GM06990 (cell line): ENCODE measurements around the gene ALOXE3.

Source experiments
- DNase-seq: peaks from one replicate; pipeline ENCODE4 v3.0.0-alpha.2; 2011; ENCODE audit not compliant: insufficient read length; ENCODE audit errors: extremely low read depth
- H3K27me3 ChIP-seq: replicated peaks from 2 replicates; pipeline ENCODE4 v1.6.0; 2011; ENCODE audit warnings: low read length; ENCODE audit not compliant: control insufficient read depth, insufficient read depth
- H3K36me3 ChIP-seq: 2 replicates; pipeline ENCODE4 v1.5.1; 2011; ENCODE audit warnings: low read length; ENCODE audit not compliant: control insufficient read depth, insufficient read depth
- H3K4me3 ChIP-seq: replicated peaks from 2 replicates; pipeline ENCODE4 v1.5.1; 2011; ENCODE audit warnings: low read depth, mild to moderate bottlenecking, control low read depth, low read length
- TF ChIP-seq, protein P1 (sequence below): IDR thresholded peaks from 2 replicates; pipeline ENCODE4 v1.5.1; 2011; ENCODE audit warnings: low read length, control low read depth, mild to moderate bottlenecking, inconsistent platforms; ENCODE audit not compliant: insufficient read depth, poor library complexity, severe bottlenecking

ALOXE3 gene

DNA sequence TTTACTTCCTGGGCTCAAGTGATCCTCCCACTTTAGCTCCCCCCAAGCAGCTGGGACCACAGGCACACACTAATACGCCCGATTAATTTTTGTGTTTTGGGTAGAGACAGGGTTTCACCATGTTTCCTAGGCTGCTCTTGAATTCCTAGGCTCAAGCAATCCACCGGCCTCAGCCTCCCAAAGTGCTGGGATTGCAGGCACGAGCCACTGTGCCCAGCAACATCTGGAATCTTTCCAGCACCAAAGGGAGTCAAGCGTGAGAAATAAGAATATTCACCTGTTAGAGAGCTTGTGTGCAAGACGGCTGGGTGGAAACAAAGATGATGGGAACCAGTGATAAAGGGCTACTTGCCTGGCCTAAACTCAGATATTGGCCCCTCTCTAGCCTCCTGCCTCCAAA is 16.6 kb downstream of the ALOXE3 start:
- Histone ChIP-seq H3K27me3 (no peaks in the 10 kb centered on the region), H3K36me3 (no peaks in the 10 kb centered on the region), H3K4me3 (no peak overlapping the region)
- TF ChIP-seq, protein P1, sequence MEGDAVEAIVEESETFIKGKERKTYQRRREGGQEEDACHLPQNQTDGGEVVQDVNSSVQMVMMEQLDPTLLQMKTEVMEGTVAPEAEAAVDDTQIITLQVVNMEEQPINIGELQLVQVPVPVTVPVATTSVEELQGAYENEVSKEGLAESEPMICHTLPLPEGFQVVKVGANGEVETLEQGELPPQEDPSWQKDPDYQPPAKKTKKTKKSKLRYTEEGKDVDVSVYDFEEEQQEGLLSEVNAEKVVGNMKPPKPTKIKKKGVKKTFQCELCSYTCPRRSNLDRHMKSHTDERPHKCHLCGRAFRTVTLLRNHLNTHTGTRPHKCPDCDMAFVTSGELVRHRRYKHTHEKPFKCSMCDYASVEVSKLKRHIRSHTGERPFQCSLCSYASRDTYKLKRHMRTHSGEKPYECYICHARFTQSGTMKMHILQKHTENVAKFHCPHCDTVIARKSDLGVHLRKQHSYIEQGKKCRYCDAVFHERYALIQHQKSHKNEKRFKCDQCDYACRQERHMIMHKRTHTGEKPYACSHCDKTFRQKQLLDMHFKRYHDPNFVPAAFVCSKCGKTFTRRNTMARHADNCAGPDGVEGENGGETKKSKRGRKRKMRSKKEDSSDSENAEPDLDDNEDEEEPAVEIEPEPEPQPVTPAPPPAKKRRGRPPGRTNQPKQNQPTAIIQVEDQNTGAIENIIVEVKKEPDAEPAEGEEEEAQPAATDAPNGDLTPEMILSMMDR, result no peak
- DNase-seq, result no peak

DNA sequence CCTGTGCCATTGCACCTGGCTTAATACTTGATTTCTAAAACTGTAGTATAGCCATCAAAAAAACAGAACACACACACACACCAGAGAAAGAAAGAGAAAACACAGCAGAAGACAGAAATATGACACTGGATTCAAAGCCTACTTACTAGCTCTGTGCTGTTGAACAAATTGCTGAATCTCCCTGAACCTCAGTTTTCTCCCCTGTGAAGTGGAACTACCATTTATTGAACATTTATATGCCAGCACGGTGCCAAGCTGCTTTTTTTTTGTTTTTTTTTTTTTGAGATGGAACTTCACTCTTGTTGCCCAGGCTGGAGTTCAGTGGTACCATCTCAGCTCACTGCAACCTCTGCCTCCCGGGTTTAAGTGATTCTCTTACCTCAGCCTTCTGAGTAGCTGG is 17.6 kb downstream of the ALOXE3 start:
- no peaks in the 10 kb centered on the region for H3K36me3 ChIP-seq
- TF ChIP-seq, protein P1, result no peak
- no peak overlapping the region for H3K4me3 ChIP-seq
- no peak for DNase-seq
- no peaks in the 10 kb centered on the region; the same call in 1 of the 2 replicates for H3K27me3 ChIP-seq

DNA sequence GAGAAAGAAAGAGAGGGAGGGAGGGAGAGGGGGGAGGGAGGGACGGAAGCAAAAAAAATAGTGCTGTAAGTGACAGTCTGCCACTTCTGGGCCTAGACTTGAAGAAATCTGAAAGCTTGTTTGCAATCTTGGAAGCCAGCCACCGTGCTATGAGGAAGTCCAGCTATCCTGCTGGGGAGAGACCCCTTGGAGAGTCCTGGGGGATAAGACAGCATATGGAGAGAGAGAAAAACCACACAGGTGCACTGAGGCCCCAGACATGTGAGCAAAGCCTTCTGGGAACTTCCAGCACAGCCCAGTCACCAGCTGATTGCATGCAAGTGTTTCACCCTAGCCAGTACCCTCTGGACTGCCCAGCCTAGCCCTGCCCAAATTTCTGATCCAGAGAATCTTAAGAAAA is 18.2 kb downstream of the ALOXE3 start:
- no peak for DNase-seq
- Histone ChIP-seq H3K4me3 (no peak overlapping the region), H3K36me3 (no peaks in the 10 kb centered on the region), H3K27me3 (no peaks in the 10 kb centered on the region; the same call in 1 of the 2 replicates)
- TF ChIP-seq, protein P1, result no peak

DNA sequence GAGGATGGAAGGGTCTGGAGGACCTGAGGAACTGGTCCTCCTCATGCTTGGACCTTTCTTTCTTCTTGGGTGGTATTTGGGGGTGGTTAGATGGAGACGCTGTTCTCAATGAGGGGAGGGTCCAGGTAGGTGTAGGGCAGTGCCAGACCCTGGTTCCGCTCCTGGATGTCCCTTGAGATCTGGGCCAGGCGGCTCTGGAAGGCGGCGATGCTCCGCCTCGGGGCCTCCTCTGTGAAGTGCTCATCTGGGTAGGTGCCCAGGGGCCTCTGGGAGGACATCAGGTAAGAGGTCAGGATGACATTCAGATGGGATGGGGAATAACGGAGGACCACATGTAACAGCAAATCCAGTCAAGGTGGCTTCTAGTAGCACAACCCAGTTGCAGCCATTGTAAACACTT is 21.8 kb downstream of the ALOXE3 start:
- TF ChIP-seq, protein P1, result no peak
- H3K27me3 ChIP-seq, result no peaks in the 10 kb centered on the region; the same call in 1 of the 2 replicates

DNA sequence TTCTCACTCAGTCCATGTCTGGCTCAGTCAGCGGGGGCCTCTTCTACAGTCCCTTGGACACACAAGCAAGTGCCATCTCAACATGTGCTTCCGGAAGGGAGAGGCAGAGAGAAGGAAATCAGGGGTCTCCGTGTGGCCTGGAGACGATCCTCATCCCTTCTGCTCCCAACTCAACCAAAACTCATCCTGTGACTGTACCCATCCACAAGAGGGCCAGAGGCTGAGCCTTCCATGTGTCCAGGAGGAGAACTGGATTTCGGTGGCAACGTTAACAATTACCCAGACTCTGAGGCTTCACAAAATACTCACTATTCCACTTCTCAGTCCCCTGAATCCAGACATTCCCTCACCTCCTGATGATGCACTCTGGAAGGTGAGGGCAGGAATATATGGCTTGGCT is 23.0 kb downstream of the ALOXE3 start:
- Histone ChIP-seq H3K4me3 (no peak overlapping the region), H3K27me3 (no peaks in the 10 kb centered on the region; the same call in 1 of the 2 replicates), H3K36me3 (no peaks in the 10 kb centered on the region)
- DNase-seq, result no peak
- TF ChIP-seq, protein P1, result no peak

More for the DNA sequence above, 21.8 kb downstream of the ALOXE3 start:
- no peaks in the 10 kb centered on the region for H3K36me3 ChIP-seq
- DNase-seq, result no peak
- no peak overlapping the region for H3K4me3 ChIP-seq

DNA sequence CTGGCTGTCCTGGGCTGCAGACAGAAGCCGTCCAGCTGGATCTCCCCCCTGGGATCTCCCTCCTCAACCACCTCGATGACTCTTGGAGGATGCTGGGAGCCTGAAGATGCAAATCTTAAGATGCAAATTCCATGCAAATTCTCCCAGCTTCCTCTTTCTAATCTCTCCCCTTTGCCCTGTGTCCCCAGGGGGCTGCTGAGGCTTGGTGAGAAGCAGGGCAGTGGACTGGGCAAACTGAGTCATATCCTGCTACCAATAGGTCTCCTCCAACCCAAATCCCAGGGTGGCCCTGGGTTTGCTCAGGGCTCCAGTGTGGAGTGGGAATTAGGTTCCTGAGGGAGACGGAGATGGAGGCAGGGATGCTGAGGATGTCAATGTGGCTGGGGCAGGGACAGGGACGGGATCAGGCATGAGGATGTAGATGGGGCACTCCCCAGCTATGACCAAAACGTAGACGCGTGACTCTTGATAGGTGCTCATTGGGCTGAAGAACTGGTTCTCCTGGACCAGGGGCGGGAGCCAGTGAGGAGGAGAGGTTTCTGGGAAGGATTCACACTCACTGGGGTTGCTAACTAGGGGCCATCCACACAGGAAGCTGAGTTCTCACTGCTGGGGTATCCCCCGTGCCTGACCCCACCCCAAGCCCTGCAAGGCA is 27.2 kb downstream of the ALOXE3 start:
- Histone ChIP-seq H3K36me3 (no peaks in the 10 kb centered on the region), H3K27me3 (no peaks in the 10 kb centered on the region; the same call in 1 of the 2 replicates), H3K4me3 (no peak overlapping the region)
- TF ChIP-seq, protein P1, result no peak
- DNase-seq, result peak; percentile 63
